ENCODE data around the gene LDLRAD1. TPM values are rescaled to one million over a fixed set of nuclear protein-coding genes. Genes with fewer than 3 reads are reported as not detected.

The LDLRAD1 gene
- total RNA-seq, 2 experiments from 2014 or later = not detected

DNA sequence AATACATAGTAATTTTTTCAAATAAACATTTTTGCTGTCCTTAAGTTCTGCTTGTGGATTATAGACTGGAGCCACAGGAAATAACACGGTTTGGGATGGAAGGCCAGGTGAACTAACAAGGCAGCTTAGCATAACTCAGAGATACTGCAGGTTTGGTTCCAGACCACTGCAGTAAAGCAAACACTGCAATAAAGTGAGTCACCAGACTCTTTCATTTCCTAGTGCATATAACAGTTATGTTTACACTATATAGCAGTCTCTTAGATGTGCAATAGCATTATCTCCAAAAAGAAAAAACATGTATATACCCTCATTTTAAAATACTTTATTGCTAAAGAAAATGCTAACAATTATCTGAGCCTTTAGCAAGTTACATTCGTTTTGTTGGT lies 49.9 kb downstream of the LDLRAD1 start:
- Mint-ChIP-seq H3K4me1 (peaks cover 4% of the 10 kb centered on the region), H3K36me3 (peaks cover 36% of the 10 kb centered on the region), H3K4me3 (no peak overlapping the region), H3K9me3 (ENCODE audit: low read depth) (no peaks in the 10 kb centered on the region), H3K27ac (no peak overlapping the region), H3K27me3 (no peaks in the 10 kb centered on the region)
- ATAC-seq (no peak), DNase-seq (no peak)
- CTCF ChIA-PET = interaction anchor here (3.0 kb wide), 1 partner anchor 89 kb away, joined by 9 read pairs; no protein-coding TSS in a partner anchor

DNA sequence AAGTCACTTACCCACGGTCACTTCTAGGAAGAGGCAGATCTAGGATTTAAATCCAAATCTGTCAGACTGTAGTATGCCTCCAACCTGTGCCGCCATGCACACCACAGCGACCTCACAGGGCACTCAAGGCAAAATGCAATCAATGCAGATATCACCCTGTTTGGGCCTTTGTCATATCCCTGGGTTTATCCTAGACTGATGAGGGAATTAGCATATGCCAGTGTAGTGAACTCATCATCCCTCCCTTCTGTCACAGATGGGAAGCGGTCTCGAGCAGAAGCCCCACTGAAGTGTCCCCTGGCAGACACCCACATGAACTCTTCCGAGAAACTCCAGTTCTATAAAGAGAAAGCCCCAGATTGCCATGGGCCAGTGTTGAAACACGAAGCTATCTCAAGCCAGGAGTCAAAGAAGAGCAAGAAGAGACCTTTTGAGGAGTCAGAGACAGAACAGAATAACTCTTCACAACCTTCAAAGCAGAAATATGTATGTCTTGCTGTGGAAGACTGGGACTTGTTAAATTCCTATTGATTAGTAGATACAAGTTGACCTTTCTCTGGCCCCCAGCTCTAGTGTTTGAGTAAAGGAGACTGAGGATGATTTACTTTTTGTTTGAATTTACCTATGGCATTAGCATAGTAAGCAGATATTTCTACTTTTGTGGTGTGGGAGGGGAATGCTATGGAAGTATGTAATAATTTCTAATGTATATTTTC lies 50.4 kb downstream of the LDLRAD1 start:
- Mint-ChIP-seq H3K27me3 (no peaks in the 10 kb centered on the region), H3K27ac (no peak overlapping the region), H3K36me3 (peaks cover 34% of the 10 kb centered on the region), H3K4me3 (no peak overlapping the region), H3K9me3 (ENCODE audit: low read depth) (no peaks in the 10 kb centered on the region), H3K4me1 (peaks cover 4% of the 10 kb centered on the region)
- ATAC-seq (no peak), DNase-seq (no peak)
- CTCF ChIA-PET = interaction anchor here (3.0 kb wide), 1 partner anchor 89 kb away, joined by 9 read pairs; no protein-coding TSS in a partner anchor

DNA sequence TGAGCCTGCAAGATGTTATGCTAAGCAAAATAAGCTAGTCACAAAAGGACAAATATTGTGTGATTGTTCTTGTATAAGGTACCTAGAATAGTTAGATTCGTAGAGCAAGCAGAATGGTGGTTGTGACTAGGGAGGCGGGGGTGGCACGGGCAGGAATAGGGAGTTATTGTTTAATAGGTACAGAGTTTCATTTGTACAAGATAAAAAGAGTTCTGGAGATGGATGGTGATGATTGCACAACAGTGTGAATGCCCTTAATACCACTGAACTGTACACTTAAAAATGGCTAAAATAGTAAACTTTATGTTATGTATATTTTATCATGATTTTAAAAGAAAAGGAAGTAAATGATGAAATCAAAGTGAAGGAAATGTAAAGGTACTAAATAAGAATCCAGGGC lies 51.2 kb downstream of the LDLRAD1 start:
- CTCF ChIA-PET = interaction anchor here (1.3 to 3.0 kb wide), 3 partner anchors 88 to 106 kb away, joined by 3 to 9 read pairs (median 5); no protein-coding TSS in a partner anchor
- Mint-ChIP-seq H3K27ac (no peak overlapping the region), H3K4me1 (peaks cover 3% of the 10 kb centered on the region), H3K36me3 (peaks cover 33% of the 10 kb centered on the region), H3K4me3 (no peak overlapping the region), H3K27me3 (no peaks in the 10 kb centered on the region), H3K9me3 (ENCODE audit: low read depth) (no peaks in the 10 kb centered on the region)
- ATAC-seq (no peak), DNase-seq (no peak)

DNA sequence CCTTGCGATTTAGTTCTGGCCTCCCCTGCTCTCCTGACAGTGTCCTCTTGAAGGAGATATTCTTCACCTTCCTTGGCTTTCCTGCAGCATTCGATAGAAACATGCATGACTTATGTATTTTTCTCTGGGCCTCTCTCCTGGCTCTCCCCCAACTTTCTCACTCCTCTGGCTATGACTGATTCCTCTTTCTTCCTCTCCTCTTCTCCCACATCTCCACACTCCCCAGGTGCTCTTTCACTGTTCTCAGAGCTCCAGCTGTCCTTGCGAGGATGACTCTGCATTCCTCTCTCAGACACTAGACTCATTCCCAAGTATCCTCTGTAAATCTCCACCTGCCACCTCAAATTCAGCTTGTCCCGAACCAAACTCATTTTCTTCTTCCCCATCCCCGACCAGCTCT lies 53.9 kb downstream of the LDLRAD1 start:
- CTCF ChIA-PET = no interaction called here
- DNase-seq = no peak
- Mint-ChIP-seq H3K4me1 (no peaks in the 10 kb centered on the region), H3K9me3 (ENCODE audit: low read depth) (no peaks in the 10 kb centered on the region), H3K27ac (no peak overlapping the region), H3K36me3 (peaks cover 27% of the 10 kb centered on the region), H3K4me3 (no peak overlapping the region), H3K27me3 (no peaks in the 10 kb centered on the region)
- no peak for ATAC-seq

DNA sequence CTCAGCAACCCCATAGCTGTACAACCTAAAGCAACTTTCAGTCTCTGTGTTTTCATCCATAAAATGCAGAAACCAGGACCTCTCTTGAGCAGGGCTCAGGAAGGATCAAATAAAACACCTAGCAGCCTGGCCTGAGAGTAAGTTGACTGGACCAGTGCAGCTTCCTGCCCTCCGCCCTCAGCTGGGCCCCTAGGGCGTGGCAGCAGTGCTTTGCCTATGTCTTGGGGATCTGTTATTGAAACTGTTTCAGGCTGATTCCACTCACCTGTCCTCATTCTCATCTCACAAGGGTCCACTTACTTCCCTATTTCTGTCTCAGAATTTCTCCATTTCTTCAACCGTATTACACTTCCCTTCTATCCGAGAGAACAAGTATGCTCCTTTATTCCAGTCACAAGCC lies 54.5 kb downstream of the LDLRAD1 start:
- CTCF ChIA-PET = no interaction called here
- no peak overlapping the region for H3K4me3 Mint-ChIP-seq
- no peak for DNase-seq
- no peak for ATAC-seq
- no peak overlapping the region for H3K27ac Mint-ChIP-seq
- peaks cover 24% of the 10 kb centered on the region for H3K36me3 Mint-ChIP-seq
- H3K4me1 Mint-ChIP-seq = no peaks in the 10 kb centered on the region
- no peaks in the 10 kb centered on the region for H3K9me3 Mint-ChIP-seq (ENCODE audit: low read depth)
- H3K27me3 Mint-ChIP-seq = no peaks in the 10 kb centered on the region

DNA sequence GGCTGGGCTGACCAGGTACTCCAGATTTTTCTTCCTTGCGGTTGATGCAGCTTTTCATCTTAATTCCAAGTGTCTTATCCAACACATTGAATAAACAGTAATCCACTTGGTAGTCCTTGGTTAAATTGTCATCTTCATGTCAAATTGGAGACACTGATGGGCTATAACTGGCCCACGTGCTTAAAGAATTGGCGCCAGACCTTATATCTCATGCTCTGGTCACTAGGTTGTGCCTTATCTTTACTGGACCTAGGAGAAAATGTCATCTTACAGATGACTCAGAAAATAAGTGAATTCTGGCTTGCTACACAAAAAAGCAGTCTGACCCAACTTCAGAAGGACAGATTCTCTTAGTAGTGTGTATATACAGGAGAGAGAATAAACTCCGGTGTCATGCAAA lies 55.6 kb downstream of the LDLRAD1 start:
- Mint-ChIP-seq H3K36me3 (peaks cover 24% of the 10 kb centered on the region), H3K4me1 (peaks cover 1% of the 10 kb centered on the region), H3K27me3 (no peaks in the 10 kb centered on the region), H3K4me3 (no peak overlapping the region), H3K9me3 (ENCODE audit: low read depth) (no peaks in the 10 kb centered on the region), H3K27ac (no peak overlapping the region)
- CTCF ChIA-PET = interaction anchor here (0.5 to 1.7 kb wide), 2 partner anchors 102 to 540 kb away, joined by 3 to 7 read pairs; no protein-coding TSS in a partner anchor
- DNase-seq (no peak), ATAC-seq (no peak)

DNA sequence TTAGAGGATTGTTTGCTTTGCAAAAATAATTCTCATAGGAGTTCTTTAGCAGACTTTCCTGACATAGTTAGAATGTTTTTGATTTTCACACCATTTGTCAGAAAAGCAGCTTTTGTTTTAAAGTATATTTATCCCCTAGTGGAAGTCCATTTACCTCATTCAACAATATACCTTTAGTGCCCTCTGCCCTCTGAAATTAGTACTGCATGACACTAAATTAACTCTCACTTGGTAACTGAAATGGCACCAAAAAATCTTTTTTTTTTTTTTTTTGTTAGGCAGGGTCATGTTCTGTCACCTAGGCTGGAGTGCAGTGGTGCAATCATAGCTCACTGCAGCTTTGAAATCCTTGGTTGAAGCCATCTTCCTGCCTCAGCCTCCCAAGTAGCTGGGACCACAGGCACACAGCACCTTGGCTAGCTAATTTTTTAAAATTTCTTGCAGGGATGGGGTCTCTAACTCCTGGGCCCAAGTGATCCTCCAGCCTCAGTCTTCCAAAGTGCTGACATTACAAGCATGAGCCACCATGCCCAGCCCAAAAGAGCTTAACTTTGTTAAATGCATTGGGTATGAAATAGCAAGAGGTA lies 58.2 kb downstream of the LDLRAD1 start:
- CTCF ChIA-PET = interaction anchor here (0.7 to 3.7 kb wide), 30 partner anchors 10 to 564 kb away, joined by 3 to 82 read pairs (median 4); partner anchors contain the start of genes IFT25, NDC1 and YIPF1
- H3K36me3 Mint-ChIP-seq = peaks cover 23% of the 10 kb centered on the region
- DNase-seq = no peak
- ATAC-seq = peak; percentile 63
- H3K27me3 Mint-ChIP-seq = no peaks in the 10 kb centered on the region
- no peak overlapping the region for H3K4me3 Mint-ChIP-seq
- H3K9me3 Mint-ChIP-seq (ENCODE audit: low read depth) = no peaks in the 10 kb centered on the region
- H3K27ac Mint-ChIP-seq = no peak overlapping the region
- peaks cover 18% of the 10 kb centered on the region for H3K4me1 Mint-ChIP-seq

Small RNAs within 50 kb of the gene (microRNA-seq; reads per million reads assigned to microRNA genes)
- gene MIR4781 = 6.8 reads per million, percentile 20 among the genes with 10 or more reads in this experiment

Other genes starting within 250 kb of the LDLRAD1 start
- gene NDC1, start 179.9 kb downstream of the LDLRAD1 start, total RNA-seq = 10 to 100 TPM; 26.1 to 35.5 TPM
- 10 to 100 TPM; 17.2 to 18.0 TPM for gene YIPF1, start 128.4 kb downstream of the LDLRAD1 start, total RNA-seq
- gene DIO1, start 124.0 kb downstream of the LDLRAD1 start, total RNA-seq = not detected
- gene IFT25, start 72.5 kb downstream of the LDLRAD1 start, total RNA-seq = 10 to 100 TPM; 69.3 to 82.6 TPM
- gene LRRC42, start 71.8 kb downstream of the LDLRAD1 start, total RNA-seq = 10 to 100 TPM; 20.5 to 22.3 TPM
- gene TMEM59, start 35.0 kb upstream of the LDLRAD1 start, total RNA-seq = 100 to 1,000 TPM; 165 to 171 TPM
- 10 to 100 TPM; 11.8 to 13.1 TPM for gene TCEANC2, start 35.4 kb upstream of the LDLRAD1 start, total RNA-seq
- under 1 TPM in 1 of 2 experiments, not detected in 1; 0.09 TPM for gene CDCP2, start 134.8 kb upstream of the LDLRAD1 start, total RNA-seq
- 10 to 100 TPM; 14.5 to 17.0 TPM for gene CYB5RL, start 181.8 kb upstream of the LDLRAD1 start, total RNA-seq
- 100 to 1,000 TPM; 122 to 147 TPM for gene MRPL37, start 182.0 kb upstream of the LDLRAD1 start, total RNA-seq

All from activated CD8-positive, alpha-beta memory T cell treated with anti-CD3 and anti-CD28 coated beads, Interleukin-2, amount 10 ng/mL, durations not matched to agents 7 days and 5 days (primary cell).